GM10266 (cell line): ENCODE measurements around the gene PBOV1.

ENCODE experiments used
- DNase-seq: peaks from one replicate; pipeline ENCODE4 v3.0.0; 2012; ENCODE audit errors: extremely low spot score
- TF ChIP-seq, protein P1 (sequence below): IDR thresholded peaks from 2 replicates; pipeline ENCODE4 v1.5.1; 2012; ENCODE audit warnings: mild to moderate bottlenecking, low read depth; ENCODE audit not compliant: control insufficient read depth, insufficient read depth; ENCODE audit errors: missing control alignments

PBOV1 gene

DNA sequence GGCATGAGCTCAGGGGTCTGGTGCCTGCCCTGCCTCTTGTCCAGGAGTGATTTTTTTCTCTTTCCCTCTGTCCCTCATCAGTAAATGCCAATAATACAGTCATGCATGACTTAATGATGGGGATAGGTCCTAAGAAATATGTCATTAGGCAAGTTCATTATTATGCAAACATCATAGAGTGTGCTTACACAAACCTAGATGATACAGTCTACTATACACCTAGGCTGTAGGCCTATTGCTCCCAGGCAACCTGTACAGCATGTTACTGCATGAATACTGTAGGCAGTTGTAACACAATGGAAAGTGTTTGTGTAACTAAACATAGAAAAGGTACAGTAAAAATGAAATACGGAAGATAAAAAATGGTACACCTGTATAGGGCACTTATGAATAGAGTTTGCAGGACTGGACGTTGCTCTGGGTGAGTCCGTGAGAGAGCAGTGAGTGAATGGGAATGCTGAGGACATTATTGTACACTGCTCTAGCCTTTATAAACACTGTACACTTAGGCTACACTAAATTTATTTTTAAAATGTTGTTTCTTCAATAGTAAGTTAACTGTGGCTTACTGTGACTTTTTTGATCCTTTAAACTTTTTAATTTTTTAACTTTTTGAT, 22.1 kb downstream of the PBOV1 start:
- no peak for DNase-seq
- TF ChIP-seq, protein P1, sequence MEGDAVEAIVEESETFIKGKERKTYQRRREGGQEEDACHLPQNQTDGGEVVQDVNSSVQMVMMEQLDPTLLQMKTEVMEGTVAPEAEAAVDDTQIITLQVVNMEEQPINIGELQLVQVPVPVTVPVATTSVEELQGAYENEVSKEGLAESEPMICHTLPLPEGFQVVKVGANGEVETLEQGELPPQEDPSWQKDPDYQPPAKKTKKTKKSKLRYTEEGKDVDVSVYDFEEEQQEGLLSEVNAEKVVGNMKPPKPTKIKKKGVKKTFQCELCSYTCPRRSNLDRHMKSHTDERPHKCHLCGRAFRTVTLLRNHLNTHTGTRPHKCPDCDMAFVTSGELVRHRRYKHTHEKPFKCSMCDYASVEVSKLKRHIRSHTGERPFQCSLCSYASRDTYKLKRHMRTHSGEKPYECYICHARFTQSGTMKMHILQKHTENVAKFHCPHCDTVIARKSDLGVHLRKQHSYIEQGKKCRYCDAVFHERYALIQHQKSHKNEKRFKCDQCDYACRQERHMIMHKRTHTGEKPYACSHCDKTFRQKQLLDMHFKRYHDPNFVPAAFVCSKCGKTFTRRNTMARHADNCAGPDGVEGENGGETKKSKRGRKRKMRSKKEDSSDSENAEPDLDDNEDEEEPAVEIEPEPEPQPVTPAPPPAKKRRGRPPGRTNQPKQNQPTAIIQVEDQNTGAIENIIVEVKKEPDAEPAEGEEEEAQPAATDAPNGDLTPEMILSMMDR: no peak

DNA sequence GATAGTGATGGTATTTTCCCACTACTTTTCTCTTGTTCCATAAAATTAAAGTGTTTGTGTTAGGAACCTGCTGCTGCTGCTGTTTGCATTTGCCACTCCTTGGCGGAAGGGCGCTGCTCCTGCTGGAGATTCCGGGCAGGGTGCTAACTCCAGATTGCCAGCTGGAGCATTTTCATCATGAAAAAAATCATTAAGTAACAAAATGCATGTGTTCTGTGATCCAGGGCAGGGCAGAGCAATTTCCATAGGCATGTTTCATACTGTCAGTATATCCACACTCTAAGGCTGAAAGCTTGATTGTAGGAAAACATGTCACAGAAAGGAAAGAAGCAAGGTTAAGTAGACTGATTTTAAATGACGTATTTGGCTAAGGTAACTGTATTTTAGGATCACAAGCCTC, 24.0 kb downstream of the PBOV1 start:
- TF ChIP-seq, protein P1: no peak
- DNase-seq: no peak

DNA sequence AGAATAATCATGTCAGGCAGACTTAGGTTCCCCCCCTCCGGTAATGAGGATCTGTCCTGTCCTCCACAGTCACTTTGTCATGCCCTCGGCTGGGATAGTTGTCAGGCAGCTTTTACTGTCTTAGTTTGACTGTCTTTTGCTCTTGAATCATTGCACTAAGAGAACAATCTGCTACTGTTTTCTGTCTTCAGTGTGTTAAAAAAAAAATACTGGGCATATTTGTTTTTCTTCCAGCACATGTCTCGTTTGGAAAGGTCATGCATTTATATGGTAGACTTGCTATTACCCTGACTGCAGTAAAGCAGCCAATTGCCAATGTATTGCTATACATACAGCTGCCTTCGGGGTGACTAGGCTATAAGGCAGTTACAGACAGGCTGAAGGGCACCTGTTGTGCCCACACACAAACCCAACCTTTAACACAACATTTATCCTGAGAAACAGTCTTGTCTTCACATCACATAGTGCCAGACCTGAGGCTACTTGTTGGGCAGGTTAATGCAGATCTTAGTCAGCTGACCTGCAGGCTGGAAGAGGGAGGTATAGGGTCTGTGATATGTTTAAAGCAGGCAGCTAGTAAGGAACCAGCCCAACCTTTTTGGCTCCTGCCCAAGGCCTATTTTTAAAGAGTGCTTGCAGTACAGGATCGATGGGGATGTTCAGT, 29.9 kb downstream of the PBOV1 start:
- no peak for DNase-seq
- TF ChIP-seq, protein P1: no peak

DNA sequence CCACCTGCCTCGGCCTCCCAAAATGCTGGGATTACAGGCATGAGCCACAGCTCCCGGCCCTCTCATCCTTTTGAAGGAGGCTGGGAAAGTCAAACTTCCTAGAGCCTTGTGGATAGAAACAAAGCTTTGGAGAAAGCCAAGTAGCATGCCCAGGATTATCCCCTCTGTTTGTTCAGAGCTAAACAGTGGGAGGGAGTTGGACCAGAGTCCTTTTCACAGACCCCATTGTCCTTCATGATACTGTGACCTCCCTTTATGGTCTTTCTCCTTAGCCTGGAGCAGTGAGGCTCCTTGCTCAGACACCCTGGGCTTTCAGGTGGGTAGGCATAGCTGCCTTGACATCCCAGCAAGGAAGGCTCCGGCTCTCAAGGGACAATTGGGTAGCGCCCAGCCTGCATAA, 31.1 kb downstream of the PBOV1 start:
- no peak for DNase-seq
- TF ChIP-seq, protein P1: no peak

DNA sequence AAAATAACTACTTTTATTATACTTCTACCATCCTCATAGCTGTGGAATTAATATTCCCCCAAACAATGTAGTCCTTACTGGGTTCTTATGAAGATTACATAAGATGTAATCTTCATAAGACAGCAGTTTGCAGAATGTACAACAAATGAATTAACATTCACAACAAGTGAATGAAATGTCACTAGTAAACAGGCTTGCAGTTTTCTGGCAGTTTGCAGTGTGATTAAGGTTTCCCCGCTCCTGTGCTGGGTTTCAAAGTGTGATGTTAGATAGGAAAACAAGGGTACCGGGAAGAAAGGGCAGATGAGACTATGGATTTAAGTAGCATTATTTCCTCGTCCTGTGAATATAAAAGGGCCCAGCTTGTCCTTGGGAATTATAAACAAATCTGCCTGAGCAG, 34.1 kb downstream of the PBOV1 start:
- TF ChIP-seq, protein P1: no peak

DNA sequence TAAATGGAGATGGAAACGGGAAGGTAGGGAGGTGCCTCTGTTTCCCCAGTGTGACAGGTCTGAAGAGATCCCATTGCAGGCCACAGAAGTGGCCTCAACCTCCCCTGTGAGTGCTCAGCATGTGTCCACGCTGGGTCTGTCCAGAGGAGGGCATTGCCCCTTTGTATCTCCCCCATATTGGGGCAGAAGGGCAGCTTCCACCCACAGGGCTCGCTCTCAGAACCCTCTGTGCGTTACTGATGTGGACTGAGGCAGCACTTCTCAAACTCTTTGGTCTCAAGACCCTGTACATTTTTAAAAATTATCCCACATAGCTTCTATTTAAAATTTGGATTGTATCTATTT, 34.5 kb downstream of the PBOV1 start:
- DNase-seq: no peak
- TF ChIP-seq, protein P1: no peak

More for the DNA sequence above, 34.1 kb downstream of the PBOV1 start:
- DNase-seq: no peak
